ENCODE data around the gene ALDH1B1.
"Not testable (repeated sequence)": the region's sequence is repeated elsewhere in the genome, so short reads cannot be mapped to it uniquely, and the experiment has no call there.

Gene ALDH1B1

DNA sequence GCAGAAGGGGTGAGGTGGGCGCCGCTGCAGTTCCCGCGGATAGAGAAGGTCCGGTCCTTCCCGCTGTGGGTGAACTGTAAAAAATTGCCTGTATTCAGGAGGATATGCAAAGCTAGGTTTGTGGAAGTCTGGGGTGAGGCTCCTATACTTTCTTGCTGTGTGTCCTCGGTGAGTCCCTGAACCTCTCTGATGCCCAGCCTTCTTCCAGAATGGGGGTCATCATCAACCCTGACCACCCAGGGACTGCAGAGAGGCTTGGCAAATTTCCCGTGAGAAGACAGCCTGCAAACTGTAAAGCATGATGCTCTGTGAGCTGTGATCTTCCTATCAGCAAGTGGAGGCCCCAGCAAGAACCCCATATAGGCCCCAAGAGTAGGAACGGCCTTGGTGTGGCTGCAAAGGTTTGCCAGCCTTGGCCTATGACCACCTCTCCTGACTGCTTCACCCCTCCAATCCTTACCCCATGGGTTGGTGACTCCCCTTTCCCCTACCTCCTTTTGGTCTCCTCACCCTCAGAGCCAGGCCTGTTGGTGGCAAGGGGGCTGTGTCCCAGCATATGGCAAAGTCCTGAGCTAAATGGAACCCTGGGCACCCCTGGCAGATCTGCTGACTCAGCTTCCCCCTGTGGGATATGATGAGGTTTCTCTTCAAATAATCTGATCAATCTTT, 760 bp downstream of the ALDH1B1 start:
- H3K9me3 ChIP-seq: no peaks in the 10 kb centered on the region
- H3K36me3 ChIP-seq: peaks cover 27% of the 10 kb centered on the region
- no peaks in the 10 kb centered on the region for H3K27me3 ChIP-seq
- DNase-seq: no peak
- TF ChIP-seq, protein P1, sequence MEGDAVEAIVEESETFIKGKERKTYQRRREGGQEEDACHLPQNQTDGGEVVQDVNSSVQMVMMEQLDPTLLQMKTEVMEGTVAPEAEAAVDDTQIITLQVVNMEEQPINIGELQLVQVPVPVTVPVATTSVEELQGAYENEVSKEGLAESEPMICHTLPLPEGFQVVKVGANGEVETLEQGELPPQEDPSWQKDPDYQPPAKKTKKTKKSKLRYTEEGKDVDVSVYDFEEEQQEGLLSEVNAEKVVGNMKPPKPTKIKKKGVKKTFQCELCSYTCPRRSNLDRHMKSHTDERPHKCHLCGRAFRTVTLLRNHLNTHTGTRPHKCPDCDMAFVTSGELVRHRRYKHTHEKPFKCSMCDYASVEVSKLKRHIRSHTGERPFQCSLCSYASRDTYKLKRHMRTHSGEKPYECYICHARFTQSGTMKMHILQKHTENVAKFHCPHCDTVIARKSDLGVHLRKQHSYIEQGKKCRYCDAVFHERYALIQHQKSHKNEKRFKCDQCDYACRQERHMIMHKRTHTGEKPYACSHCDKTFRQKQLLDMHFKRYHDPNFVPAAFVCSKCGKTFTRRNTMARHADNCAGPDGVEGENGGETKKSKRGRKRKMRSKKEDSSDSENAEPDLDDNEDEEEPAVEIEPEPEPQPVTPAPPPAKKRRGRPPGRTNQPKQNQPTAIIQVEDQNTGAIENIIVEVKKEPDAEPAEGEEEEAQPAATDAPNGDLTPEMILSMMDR (IDR thresholded peaks at IDR 0.05; ENCODE audit: low read depth, low read length): no peak
- no peaks in the 10 kb centered on the region for H3K4me1 ChIP-seq
- peak overlapping the region; percentile 84 for H3K4me3 ChIP-seq (ENCODE audit: low read depth, low read length)

DNA sequence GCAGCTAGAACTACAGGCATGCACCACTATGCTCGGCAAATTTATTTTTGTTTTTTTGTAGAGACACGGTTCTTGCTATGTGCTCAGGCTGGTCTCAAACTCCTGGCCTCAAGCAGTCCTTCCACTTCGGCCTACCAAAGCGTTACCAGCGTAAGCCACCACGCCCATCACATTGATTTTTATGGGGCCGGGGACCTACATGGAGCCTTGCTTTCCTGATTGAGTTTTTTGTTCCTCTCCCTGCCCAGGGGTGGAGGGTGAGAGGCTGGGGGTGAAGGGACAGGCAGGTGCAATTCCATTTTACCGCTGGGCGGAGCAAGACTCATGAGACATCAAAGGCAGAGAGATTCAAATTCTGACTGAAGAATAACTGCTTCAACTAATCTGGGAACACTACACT, 1.9 kb downstream of the ALDH1B1 start:
- H3K27me3 ChIP-seq: no peaks in the 10 kb centered on the region
- H3K4me1 ChIP-seq: no peaks in the 10 kb centered on the region
- H3K4me3 ChIP-seq (ENCODE audit: low read depth, low read length): no peak overlapping the region
- peaks cover 27% of the 10 kb centered on the region for H3K36me3 ChIP-seq
- H3K9me3 ChIP-seq: no peaks in the 10 kb centered on the region
- no peak for DNase-seq
- TF ChIP-seq, protein P1 (IDR thresholded peaks at IDR 0.05; ENCODE audit: low read depth, low read length): no peak

DNA sequence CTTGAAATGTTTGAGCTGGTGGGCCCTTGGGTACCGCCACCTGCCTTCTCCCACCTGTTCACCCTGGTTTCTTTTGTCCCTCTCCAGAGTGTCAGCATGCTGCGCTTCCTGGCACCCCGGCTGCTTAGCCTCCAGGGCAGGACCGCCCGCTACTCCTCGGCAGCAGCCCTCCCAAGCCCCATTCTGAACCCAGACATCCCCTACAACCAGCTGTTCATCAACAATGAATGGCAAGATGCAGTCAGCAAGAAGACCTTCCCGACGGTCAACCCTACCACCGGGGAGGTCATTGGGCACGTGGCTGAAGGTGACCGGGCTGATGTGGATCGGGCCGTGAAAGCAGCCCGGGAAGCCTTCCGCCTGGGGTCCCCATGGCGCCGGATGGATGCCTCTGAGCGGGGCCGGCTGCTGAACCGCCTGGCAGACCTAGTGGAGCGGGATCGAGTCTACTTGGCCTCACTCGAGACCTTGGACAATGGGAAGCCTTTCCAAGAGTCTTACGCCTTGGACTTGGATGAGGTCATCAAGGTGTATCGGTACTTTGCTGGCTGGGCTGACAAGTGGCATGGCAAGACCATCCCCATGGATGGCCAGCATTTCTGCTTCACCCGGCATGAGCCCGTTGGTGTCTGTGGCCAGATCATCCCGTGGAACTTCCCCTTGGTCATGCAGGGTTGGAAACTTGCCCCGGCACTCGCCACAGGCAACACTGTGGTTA, 3.3 kb downstream of the ALDH1B1 start:
- Histone ChIP-seq H3K9me3 (no peaks in the 10 kb centered on the region), H3K4me3 (ENCODE audit: low read depth, low read length) (no peak overlapping the region), H3K4me1 (no peaks in the 10 kb centered on the region), H3K27me3 (no peaks in the 10 kb centered on the region), H3K36me3 (peaks cover 27% of the 10 kb centered on the region)
- DNase-seq: no peak
- TF ChIP-seq, protein P1 (IDR thresholded peaks at IDR 0.05; ENCODE audit: low read depth, low read length): no peak

DNA sequence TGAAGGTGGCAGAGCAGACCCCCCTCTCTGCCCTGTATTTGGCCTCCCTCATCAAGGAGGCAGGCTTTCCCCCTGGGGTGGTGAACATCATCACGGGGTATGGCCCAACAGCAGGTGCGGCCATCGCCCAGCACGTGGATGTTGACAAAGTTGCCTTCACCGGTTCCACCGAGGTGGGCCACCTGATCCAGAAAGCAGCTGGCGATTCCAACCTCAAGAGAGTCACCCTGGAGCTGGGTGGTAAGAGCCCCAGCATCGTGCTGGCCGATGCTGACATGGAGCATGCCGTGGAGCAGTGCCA, 3.8 kb downstream of the ALDH1B1 start:
- Histone ChIP-seq H3K4me1 (no peaks in the 10 kb centered on the region), H3K9me3 (no peaks in the 10 kb centered on the region), H3K4me3 (ENCODE audit: low read depth, low read length) (no peak overlapping the region), H3K27me3 (no peaks in the 10 kb centered on the region), H3K36me3 (peaks cover 27% of the 10 kb centered on the region)
- no peak for DNase-seq
- TF ChIP-seq, protein P1 (IDR thresholded peaks at IDR 0.05; ENCODE audit: low read depth, low read length): no peak

DNA sequence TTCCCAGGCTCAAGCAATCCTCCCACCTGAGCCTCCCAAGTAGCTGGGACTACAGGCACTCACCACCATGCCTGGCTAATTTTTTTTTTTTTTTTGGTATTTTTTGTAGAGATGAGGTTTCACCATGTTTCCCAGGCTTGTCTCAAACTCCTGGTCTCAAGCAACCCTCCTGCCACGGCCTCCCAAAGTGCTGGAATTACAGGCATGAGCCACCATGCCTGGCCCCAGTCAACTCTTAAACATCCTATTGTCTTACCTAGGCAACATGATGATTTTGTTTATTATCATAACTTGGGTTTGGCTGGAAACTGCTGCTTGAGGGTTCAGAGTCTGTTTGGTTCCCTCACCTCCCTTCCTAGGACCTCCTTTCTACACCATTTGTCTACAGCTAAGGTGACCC, 6.7 kb downstream of the ALDH1B1 start:
- H3K36me3 ChIP-seq: peaks cover 27% of the 10 kb centered on the region
- H3K9me3 ChIP-seq; H3K4me1 ChIP-seq; H3K27me3 ChIP-seq; H3K4me3 ChIP-seq (ENCODE audit: low read depth, low read length); DNase-seq: not testable (repeated sequence)

DNA sequence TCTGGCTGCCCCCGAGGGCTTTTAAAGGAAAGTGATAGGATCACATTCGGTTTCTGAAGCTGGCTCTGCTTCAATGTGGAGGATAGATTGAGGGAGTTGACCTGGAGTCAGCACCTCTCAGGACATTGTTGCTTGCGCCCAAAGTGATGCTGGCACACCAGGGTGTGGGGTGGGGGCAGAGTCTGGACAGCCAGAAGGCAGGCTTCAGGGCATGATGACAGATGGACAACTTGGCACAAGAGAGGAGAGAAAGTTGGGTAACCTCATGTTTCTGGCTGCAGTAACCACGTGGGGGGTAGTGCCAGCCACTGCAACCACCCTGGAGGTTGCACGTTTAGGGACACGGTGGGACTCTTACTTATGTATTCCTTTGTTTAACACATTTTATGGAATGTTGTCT, 9.5 kb downstream of the ALDH1B1 start:
- H3K27me3 ChIP-seq: no peaks in the 10 kb centered on the region
- no peaks in the 10 kb centered on the region for H3K4me1 ChIP-seq
- no peak overlapping the region for H3K4me3 ChIP-seq (ENCODE audit: low read depth, low read length)
- H3K36me3 ChIP-seq: peaks cover 10% of the 10 kb centered on the region
- TF ChIP-seq, protein P1 (IDR thresholded peaks at IDR 0.05; ENCODE audit: low read depth, low read length): no peak
- no peaks in the 10 kb centered on the region for H3K9me3 ChIP-seq
- DNase-seq: no peak

All from BE2C (cell line).